Uterus (tissue), 2 donors: ENCODE measurements around the gene SPRY2.

Experiments used
- POLR2A ChIP-seq, 2 donors: fragments of 450-650 bp; IDR thresholded peaks; one replicate each; pipeline ENCODE4 v1.6.1; 2016; ENCODE audit warnings: antibody characterized with exemption in 2 of 2, mild to moderate bottlenecking in 1 of 2, moderate library complexity in 1 of 2
- TF ChIP-seq, protein P1 (sequence below), 4 experiments: fragments of 200-600 bp in 2 of 4; fragments of 450-650 bp in 2 of 4; sonication (generic) in 2 of 4; IDR thresholded peaks; one replicate each; pipeline ENCODE4 v1.5.1; 2016 to 2019; ENCODE audit warnings: antibody characterized with exemption in 4 of 4, mild to moderate bottlenecking in 2 of 4, moderate library complexity in 1 of 4

DNA sequence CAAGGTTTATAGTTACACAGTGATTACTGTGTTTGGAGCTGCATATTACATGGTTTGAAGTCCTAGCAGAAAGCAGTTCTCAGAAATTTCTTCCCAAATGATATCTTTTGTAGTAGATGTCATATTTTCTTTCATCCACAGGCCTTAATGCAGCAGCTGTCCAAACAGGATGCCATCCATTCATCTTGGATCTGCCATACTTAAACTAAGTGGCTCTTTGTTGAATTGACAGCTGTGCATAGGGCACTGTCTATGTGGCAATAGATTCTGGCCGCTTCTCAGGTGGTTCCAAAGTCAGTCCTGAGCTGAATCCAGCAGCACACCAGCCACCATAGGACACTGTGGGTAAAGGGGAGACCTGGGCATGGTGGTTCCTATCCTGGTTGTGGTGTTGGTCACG is 41.6 kb upstream of the SPRY2 start:
- TF ChIP-seq, protein P1, sequence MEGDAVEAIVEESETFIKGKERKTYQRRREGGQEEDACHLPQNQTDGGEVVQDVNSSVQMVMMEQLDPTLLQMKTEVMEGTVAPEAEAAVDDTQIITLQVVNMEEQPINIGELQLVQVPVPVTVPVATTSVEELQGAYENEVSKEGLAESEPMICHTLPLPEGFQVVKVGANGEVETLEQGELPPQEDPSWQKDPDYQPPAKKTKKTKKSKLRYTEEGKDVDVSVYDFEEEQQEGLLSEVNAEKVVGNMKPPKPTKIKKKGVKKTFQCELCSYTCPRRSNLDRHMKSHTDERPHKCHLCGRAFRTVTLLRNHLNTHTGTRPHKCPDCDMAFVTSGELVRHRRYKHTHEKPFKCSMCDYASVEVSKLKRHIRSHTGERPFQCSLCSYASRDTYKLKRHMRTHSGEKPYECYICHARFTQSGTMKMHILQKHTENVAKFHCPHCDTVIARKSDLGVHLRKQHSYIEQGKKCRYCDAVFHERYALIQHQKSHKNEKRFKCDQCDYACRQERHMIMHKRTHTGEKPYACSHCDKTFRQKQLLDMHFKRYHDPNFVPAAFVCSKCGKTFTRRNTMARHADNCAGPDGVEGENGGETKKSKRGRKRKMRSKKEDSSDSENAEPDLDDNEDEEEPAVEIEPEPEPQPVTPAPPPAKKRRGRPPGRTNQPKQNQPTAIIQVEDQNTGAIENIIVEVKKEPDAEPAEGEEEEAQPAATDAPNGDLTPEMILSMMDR (IDR thresholded peaks at IDR 0.05): no peak
- TF ChIP-seq POLR2A (IDR thresholded peaks at IDR 0.05): no peak
